Karpas-422 (cell line): ENCODE data around the gene TNS1. TPM values are rescaled to one million over a fixed set of nuclear protein-coding genes. Genes with fewer than 3 reads are reported as not detected.

ENCODE experiments used
- DNase-seq: peaks from one replicate; pipeline ENCODE4 v3.0.0-alpha.2; 2015
- H2AFZ ChIP-seq: fragments of 200-600 bp; sonication (generic); 2 replicates; pipeline ENCODE4 v1.6.1; 2014; ENCODE audit warnings: antibody characterized with exemption, low read length, mixed read lengths
- H3K27ac ChIP-seq: fragments of 200-600 bp; sonication (generic); 2 replicates; pipeline ENCODE4 v1.5.1; 2014; ENCODE audit warnings: mild to moderate bottlenecking, low read length, moderate library complexity
- H3K27me3 ChIP-seq: fragments of 200-600 bp; sonication (generic); 2 replicates; pipeline ENCODE4 v1.6.1; 2014; ENCODE audit warnings: low read length, mixed read lengths
- H3K36me3 ChIP-seq: fragments of 200-600 bp; sonication (generic); 2 replicates; pipeline ENCODE4 v1.6.1; 2014; ENCODE audit warnings: low read length, mixed read lengths; ENCODE audit not compliant: insufficient read depth
- H3K4me1 ChIP-seq: fragments of 200-600 bp; sonication (generic); 2 replicates; pipeline ENCODE4 v1.6.1; 2014; ENCODE audit warnings: mild to moderate bottlenecking, low read length, mixed read lengths
- H3K4me2 ChIP-seq: fragments of 200-600 bp; sonication (generic); 2 replicates; pipeline ENCODE4 v1.6.1; 2014; ENCODE audit warnings: low read length, low read depth, mild to moderate bottlenecking; ENCODE audit not compliant: poor library complexity, severe bottlenecking
- H3K4me3 ChIP-seq: fragments of 200-600 bp; sonication (generic); 2 replicates; pipeline ENCODE4 v1.5.1; 2014; ENCODE audit warnings: mild to moderate bottlenecking, antibody characterized with exemption, low read length, mixed read lengths
- H3K79me2 ChIP-seq: fragments of 200-600 bp; sonication (generic); 2 replicates; pipeline ENCODE4 v1.6.1; 2014; ENCODE audit warnings: mild to moderate bottlenecking, low read length, mixed read lengths
- H3K9ac ChIP-seq: fragments of 200-600 bp; sonication (generic); 2 replicates; pipeline ENCODE4 v1.6.0; 2014; ENCODE audit warnings: low read length
- H3K9me2 ChIP-seq: fragments of 200-600 bp; sonication (generic), shearing (Covaris generic); replicated peaks from 2 replicates; pipeline ENCODE4 v1.6.0; 2014; ENCODE audit warnings: mild to moderate bottlenecking, low read length, moderate library complexity; ENCODE audit not compliant: insufficient read depth
- H3K9me3 ChIP-seq: fragments of 300-700, 200-600 bp; sonication (generic); 2 replicates; pipeline ENCODE4 v1.6.1; 2014; ENCODE audit warnings: low read length, mixed read lengths
- H4K20me1 ChIP-seq: fragments of 200-600 bp; sonication (generic); 2 replicates; pipeline ENCODE4 v1.6.1; 2014; ENCODE audit warnings: mild to moderate bottlenecking, antibody characterized with exemption, low read length, low read depth; ENCODE audit not compliant: insufficient read depth
- total RNA-seq: library from RNA; depleted of rRNA; stranded (reverse); fragments of >200 nt; shearing (Covaris generic); gene quantifications from 2 replicates; pipeline ENCODE4 v1.2.3, GENCODE V29; 2014; ENCODE audit warnings: low replicate concordance

Gene TNS1
- total RNA-seq, 1 experiment from 2014 or later, result 1.7 TPM

DNA sequence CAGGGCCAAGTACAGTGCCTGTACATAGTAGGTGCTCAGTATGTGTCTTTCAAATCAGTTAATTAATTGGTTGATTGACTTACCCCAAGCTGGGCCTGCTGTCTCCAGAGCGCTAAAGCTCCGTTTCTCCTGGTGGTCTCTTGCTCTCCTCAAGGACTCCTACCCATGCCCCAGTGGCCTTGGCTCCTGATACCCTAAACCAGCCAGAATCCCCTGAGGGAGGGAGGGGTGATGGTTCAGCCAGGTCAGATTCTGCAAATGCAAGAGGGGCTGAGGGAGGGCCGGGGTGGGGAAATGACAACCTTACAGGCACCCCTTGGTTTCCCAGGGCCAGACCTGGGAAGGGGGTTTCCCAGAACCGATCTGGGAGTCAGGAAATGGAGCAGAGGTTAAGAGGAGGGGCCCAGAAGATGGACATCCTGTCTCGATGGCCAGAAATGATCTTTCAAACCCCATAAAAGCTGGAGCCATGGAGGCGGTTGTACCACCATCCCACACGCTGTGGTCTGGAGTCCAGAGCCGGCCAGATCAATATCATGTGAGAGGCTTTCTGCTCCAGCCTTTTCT is 209.1 kb downstream of the TNS1 start:
- peaks cover 12% of the 10 kb centered on the region for H3K4me1 ChIP-seq
- H3K27me3 ChIP-seq, result no peaks in the 10 kb centered on the region
- no peak overlapping the region for H2AFZ ChIP-seq
- H3K9me3 ChIP-seq, result no peaks in the 10 kb centered on the region
- no peaks in the 10 kb centered on the region for H3K36me3 ChIP-seq
- no peaks in the 10 kb centered on the region for H3K79me2 ChIP-seq
- H3K9ac ChIP-seq, result no peak overlapping the region
- no peaks in the 10 kb centered on the region for H4K20me1 ChIP-seq
- H3K4me2 ChIP-seq, result no peak overlapping the region
- H3K9me2 ChIP-seq, result no peaks in the 10 kb centered on the region
- no peak overlapping the region for H3K27ac ChIP-seq
- no peak overlapping the region for H3K4me3 ChIP-seq
- DNase-seq, result no peak

DNA sequence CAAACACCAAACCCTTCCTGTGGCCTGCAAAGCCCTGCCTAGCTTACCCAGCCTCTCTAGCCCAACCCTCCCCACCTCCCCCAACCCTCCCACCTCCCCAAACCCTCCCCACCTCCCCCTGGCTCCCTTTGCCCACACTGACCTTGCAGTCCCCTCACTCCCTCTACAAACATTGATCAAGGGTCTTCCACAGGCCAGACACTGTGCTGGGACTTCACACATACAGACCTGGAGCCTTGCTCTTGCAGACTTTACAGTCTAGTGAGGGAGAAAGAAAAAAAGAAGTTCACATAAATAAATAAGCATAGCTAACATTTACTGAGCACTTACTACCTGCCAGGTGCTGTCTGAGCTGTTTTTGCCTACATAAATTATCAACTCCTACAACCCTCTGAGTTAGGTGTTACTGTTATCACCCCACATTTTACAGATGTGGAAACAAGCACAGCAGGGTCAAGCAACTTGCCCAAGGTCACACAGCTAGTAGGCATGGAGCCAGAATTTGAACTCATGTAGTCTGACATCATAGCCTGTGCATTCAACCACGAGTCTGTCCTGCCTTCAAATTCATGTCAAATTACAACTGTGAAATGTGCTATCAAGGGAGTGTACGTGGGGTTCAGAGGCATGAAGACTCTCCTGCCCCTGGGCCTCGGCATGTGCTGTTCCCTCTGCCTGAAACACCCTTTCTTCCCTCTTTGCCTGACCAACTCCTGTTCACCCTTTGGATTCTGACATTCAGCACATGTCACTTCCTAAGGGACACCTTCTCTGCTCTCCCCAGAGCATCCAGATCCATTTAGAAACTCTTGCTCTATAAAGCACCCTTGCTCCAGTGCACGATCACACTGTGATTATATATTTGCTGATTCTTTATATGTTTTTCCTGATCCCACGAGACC is 209.9 kb downstream of the TNS1 start:
- H2AFZ ChIP-seq, result no peak overlapping the region
- no peaks in the 10 kb centered on the region for H3K36me3 ChIP-seq
- no peak overlapping the region for H3K9ac ChIP-seq
- no peak overlapping the region for H3K4me3 ChIP-seq
- no peak overlapping the region for H3K27ac ChIP-seq
- no peaks in the 10 kb centered on the region for H3K79me2 ChIP-seq
- no peaks in the 10 kb centered on the region for H4K20me1 ChIP-seq
- no peaks in the 10 kb centered on the region for H3K9me2 ChIP-seq
- no peaks in the 10 kb centered on the region for H3K27me3 ChIP-seq
- no peaks in the 10 kb centered on the region for H3K9me3 ChIP-seq
- H3K4me2 ChIP-seq, result no peak overlapping the region
- H3K4me1 ChIP-seq, result peaks cover 12% of the 10 kb centered on the region
- no peak for DNase-seq

DNA sequence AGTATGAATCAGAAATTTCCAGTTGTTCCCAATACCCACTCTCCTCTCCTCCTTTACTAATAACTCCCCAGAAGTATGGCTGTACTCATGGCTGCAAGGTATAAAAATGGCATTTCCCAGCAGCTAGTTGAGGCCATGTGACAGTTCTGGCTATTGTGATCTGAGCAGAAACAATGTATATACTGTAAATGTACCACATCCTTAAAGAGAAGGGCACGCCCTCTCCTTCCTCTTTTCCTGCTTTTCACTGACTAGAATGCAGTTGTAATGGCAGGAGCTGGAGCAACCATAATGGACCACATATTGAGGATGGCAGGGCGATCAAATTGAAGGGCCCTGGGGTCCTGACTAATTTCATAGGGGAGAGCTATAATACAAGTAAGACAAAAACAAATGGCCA is 211.2 kb downstream of the TNS1 start:
- H4K20me1 ChIP-seq, result no peaks in the 10 kb centered on the region
- no peak overlapping the region for H3K4me3 ChIP-seq
- no peaks in the 10 kb centered on the region for H3K9me3 ChIP-seq
- H3K27me3 ChIP-seq, result no peaks in the 10 kb centered on the region
- H3K27ac ChIP-seq, result no peak overlapping the region
- no peaks in the 10 kb centered on the region for H3K9me2 ChIP-seq
- no peak overlapping the region for H3K9ac ChIP-seq
- no peak for DNase-seq
- H3K4me2 ChIP-seq, result no peak overlapping the region
- peaks cover 12% of the 10 kb centered on the region for H3K4me1 ChIP-seq
- no peaks in the 10 kb centered on the region for H3K36me3 ChIP-seq
- H3K79me2 ChIP-seq, result no peaks in the 10 kb centered on the region
- no peak overlapping the region for H2AFZ ChIP-seq

DNA sequence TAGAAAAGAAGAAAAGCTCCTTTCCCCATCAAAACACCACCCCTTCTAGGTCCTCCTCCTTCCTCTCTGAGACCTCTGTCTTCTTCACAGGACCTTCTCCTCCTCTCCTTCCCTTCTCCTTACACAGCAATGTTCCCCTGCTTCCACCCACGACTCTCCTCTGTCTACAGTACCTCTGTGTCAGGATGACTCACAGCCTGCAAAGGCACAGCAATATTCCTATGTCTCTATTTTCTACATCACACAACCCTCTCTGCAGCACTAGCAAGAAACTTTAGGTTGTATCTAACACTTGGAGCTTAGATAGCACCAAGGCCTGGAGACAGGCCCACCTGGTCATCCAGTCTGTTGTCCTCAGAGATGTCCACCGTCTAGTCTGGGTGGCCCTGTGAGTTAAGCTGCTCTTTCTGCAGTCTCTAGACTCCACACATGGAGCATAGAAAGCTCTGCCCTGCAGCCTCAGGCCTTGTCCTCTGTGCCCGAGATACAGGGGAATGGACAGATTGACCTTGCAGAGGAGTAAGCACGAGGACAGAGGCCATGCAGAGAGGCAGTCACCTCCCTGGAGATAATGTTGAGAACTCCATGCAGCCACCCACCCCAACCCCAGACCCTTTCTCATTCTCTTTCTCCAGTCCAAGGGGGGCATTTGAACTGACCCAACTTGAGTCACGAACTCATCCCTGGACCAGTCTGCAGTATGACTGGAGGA is 212.0 kb downstream of the TNS1 start:
- Histone ChIP-seq H3K27me3 (no peaks in the 10 kb centered on the region), H3K27ac (no peak overlapping the region), H2AFZ (peak overlapping the region; percentile 93; the same call in 1 of the 2 replicates), H4K20me1 (no peaks in the 10 kb centered on the region), H3K9me3 (no peaks in the 10 kb centered on the region), H3K4me3 (no peak overlapping the region), H3K9ac (0 out of 2 replicates have a peak overlapping the region, but pooled peaks have one; percentile 67), H3K79me2 (no peaks in the 10 kb centered on the region), H3K4me2 (no peak overlapping the region), H3K36me3 (no peaks in the 10 kb centered on the region), H3K4me1 (peaks cover 12% of the 10 kb centered on the region), H3K9me2 (no peaks in the 10 kb centered on the region)
- DNase-seq, result no peak

DNA sequence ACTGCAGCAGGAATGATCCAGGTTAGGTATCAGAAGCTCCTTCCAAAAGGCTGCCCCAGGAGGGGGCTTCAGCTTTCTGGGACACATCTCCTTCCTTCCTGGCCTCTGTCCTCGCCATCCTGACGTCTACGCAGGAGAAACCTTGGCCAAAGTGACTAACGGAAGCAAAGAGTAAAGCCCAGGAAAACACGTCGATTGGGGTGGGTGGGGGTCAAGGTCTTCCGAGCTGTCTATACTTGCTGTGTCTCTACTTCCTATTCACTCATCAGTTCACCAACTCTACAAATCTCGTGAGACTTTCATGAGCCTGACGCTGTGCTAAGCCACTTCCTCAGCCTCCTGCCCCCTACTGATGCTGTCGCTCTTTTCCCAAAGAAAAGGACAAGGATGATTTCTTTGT is 212.6 kb downstream of the TNS1 start:
- Histone ChIP-seq H3K36me3 (no peaks in the 10 kb centered on the region), H3K27ac (no peak overlapping the region), H3K27me3 (no peaks in the 10 kb centered on the region), H3K79me2 (no peaks in the 10 kb centered on the region), H3K4me2 (peak overlapping the region; percentile 69), H4K20me1 (no peaks in the 10 kb centered on the region), H3K9me3 (no peaks in the 10 kb centered on the region), H3K9ac (peak overlapping the region; percentile 67), H3K4me1 (peaks cover 12% of the 10 kb centered on the region), H2AFZ (peak overlapping the region; percentile 93), H3K9me2 (no peaks in the 10 kb centered on the region), H3K4me3 (peak overlapping the region; percentile 60; the same call in 1 of the 2 replicates)
- peak; percentile 74 for DNase-seq

DNA sequence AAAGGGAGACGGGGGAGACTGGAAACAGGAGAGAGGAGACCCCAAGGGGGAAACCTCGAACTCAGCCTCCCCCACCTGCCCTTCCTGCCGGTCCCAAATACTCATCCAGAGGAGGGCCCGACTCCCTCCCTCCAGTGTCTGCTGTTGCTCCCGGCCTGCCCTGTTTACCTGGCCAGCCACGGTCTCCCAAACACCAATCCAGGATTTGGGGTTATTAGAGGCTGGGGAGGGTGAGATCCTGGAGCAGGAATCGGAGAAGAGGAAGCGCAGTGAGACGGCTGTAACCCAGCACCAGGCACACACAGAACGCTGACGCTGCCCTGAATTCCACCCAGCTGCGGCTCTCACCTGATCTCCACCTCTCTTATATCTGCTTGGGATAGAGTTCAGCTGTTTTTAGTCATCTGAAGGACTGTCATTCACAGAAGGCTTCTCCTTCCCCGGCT is 213.0 kb downstream of the TNS1 start:
- no peaks in the 10 kb centered on the region for H4K20me1 ChIP-seq
- H3K36me3 ChIP-seq, result no peaks in the 10 kb centered on the region
- peaks cover 12% of the 10 kb centered on the region for H3K4me1 ChIP-seq
- H3K4me3 ChIP-seq, result peak overlapping the region; percentile 60; the same call in 1 of the 2 replicates
- H3K9ac ChIP-seq, result peak overlapping the region; percentile 67
- peak overlapping the region; percentile 93 for H2AFZ ChIP-seq
- no peaks in the 10 kb centered on the region for H3K9me2 ChIP-seq
- no peaks in the 10 kb centered on the region for H3K79me2 ChIP-seq
- peak; percentile 39 for DNase-seq
- no peaks in the 10 kb centered on the region for H3K9me3 ChIP-seq
- no peak overlapping the region for H3K27ac ChIP-seq
- no peaks in the 10 kb centered on the region for H3K27me3 ChIP-seq
- peak overlapping the region; percentile 69 for H3K4me2 ChIP-seq

DNA sequence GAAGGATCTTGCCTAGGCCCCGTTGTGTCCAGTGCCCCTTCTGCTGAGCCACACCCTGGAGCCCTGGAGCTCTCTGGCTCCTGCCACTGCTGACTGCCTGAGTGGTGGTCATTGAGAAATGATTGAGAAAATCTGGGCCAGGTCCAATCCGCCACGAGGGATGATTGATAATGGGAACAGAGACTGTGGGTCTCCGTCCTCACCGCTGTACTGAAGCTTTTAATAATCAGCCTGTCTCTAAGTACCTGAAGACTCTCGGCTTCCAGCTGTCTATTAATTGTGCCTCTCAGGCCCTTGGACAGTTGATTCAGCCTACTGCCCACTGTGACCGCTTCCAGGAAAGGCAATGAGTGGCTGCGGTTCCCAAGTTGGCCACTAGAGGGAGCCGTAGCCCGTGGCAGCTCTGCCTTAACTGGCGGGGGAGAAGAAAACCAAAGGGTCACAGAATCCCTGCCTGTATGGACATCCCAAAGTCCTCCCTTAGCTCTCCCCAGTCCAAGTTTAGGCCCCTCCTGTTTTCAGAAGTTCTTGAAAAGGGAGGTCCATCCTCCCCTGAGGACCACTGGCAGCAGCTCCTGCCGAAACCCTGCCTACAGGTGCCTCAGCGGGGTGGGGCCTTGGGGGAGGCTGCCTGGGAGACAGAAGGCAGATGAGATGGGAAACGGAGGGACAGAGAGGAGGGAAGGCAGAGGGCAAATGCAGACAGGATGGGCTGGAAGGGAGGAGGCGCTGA is 213.6 kb downstream of the TNS1 start:
- Histone ChIP-seq H3K27me3 (no peaks in the 10 kb centered on the region), H2AFZ (peak overlapping the region; percentile 93; the same call in 1 of the 2 replicates), H3K4me1 (peaks cover 12% of the 10 kb centered on the region), H4K20me1 (no peaks in the 10 kb centered on the region), H3K9ac (peak overlapping the region; percentile 67), H3K27ac (no peak overlapping the region), H3K4me3 (peak overlapping the region; percentile 60; the same call in 1 of the 2 replicates), H3K79me2 (no peaks in the 10 kb centered on the region), H3K9me3 (no peaks in the 10 kb centered on the region), H3K36me3 (no peaks in the 10 kb centered on the region), H3K4me2 (peak overlapping the region; percentile 69), H3K9me2 (no peaks in the 10 kb centered on the region)
- peak; percentile 88 for DNase-seq
